ENCODE measurements around the gene LIPC. TPM values are rescaled to one million over a fixed set of nuclear protein-coding genes. Genes with fewer than 3 reads are reported as not detected.

LIPC gene
- total RNA-seq, 4 donors from 2014 or later: 0.28 to 0.51 TPM; not detected in 2

GRCh38 chr15:58545307-58546065, 113.7 kb downstream of the LIPC start:
- Histone ChIP-seq H3K36me3 (no peaks in the 10 kb centered on the region), H3K4me3 (no peak overlapping the region), H3K9me3 (no peaks in the 10 kb centered on the region), H3K27me3 (no peaks in the 10 kb centered on the region), H3K27ac (no peak overlapping the region), H3K4me1 (no peaks in the 10 kb centered on the region)
- intact Hi-C loops (cut with DNase I; ENCODE audit: low total_unique reads): no loop called here
- no peak for DNase-seq
- TF ChIP-seq, protein P1, sequence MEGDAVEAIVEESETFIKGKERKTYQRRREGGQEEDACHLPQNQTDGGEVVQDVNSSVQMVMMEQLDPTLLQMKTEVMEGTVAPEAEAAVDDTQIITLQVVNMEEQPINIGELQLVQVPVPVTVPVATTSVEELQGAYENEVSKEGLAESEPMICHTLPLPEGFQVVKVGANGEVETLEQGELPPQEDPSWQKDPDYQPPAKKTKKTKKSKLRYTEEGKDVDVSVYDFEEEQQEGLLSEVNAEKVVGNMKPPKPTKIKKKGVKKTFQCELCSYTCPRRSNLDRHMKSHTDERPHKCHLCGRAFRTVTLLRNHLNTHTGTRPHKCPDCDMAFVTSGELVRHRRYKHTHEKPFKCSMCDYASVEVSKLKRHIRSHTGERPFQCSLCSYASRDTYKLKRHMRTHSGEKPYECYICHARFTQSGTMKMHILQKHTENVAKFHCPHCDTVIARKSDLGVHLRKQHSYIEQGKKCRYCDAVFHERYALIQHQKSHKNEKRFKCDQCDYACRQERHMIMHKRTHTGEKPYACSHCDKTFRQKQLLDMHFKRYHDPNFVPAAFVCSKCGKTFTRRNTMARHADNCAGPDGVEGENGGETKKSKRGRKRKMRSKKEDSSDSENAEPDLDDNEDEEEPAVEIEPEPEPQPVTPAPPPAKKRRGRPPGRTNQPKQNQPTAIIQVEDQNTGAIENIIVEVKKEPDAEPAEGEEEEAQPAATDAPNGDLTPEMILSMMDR (IDR thresholded peaks at IDR 0.05): no peak
- no peak for TF ChIP-seq POLR2A (IDR thresholded peaks at IDR 0.05)

DNA sequence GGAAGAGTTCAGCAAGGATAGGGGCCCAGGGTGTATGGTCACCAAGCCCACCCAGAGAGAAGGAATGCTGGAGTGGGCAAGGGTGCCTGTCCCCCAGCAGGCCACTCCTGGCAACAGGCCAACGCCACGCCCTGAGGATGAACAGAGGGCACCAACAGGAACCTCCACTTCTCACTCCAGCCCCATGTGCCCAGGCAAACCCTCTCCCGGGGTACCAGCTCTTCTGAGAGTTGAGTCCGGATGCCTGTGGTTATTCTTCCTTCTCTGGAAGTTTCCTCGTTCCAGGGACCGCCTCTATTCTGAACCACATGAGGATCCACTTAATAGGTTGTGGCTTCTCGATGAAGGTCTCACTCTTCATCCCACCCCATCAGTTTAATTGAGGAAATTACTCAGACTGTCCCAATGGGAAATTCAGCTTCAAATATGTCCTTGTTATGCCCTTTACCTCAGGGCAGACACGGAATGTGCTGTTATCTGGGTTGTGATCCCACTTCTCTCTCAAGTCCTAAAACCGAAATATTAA, 114.3 kb downstream of the LIPC start:
- Histone ChIP-seq H3K4me1 (no peaks in the 10 kb centered on the region), H3K27me3 (no peaks in the 10 kb centered on the region), H3K4me3 (no peak overlapping the region), H3K27ac (no peak overlapping the region), H3K36me3 (no peaks in the 10 kb centered on the region), H3K9me3 (no peaks in the 10 kb centered on the region)
- no peak for DNase-seq
- intact Hi-C loops (cut with DNase I; ENCODE audit: low total_unique reads): no loop called here
- TF ChIP-seq, protein P1 (IDR thresholded peaks at IDR 0.05): no peak
- no peak for TF ChIP-seq POLR2A (IDR thresholded peaks at IDR 0.05)

DNA sequence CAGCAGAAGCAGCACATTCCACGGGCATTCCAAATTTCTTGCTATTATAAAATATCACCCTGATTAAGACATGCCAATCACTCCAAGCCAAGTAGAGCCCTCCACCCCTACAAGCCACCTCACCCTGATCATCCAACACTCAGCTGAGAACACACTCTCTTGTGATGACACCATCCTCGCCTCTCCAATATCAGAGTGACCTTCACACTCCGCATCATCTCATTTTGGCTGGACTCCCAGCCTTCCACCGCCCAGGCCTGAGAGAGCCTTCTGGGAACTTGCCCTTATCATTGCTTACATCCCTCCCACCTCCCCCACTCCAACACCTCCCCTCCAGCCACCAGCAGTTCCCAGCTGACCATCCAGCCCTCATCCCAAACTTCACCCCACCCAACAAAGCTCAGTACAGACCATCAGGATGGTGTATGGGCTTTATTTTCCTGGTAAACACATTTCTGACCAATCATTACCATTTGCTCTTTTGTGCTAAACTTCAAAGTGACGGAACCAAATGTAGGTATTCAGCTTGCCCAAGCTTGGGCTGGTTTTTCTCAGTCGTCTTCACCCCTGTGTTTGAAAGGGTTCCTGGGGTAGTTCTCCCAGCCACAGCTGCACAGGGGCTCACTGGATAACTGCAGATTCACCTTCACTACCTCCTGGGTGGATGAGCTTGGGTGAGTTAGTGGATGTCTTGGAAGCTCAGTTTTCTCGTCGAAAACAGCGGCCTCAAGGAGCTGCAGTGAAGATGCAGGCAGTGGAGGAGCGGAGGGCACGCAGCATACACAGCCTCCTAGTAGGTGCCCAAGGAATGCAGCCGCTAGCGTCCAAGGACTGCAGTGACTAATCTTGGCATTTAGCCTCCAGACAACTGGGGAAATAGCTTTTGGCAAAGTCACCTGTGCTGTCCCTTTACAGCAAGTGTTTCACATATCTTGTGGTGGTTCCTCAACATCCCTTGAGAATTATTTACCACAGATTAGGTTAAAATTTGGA, 115.1 kb downstream of the LIPC start:
- H3K4me1 ChIP-seq: no peaks in the 10 kb centered on the region
- H3K4me3 ChIP-seq: no peak overlapping the region
- H3K9me3 ChIP-seq: no peaks in the 10 kb centered on the region
- H3K27me3 ChIP-seq: no peaks in the 10 kb centered on the region
- H3K27ac ChIP-seq: no peak overlapping the region
- DNase-seq: no peak
- H3K36me3 ChIP-seq: no peaks in the 10 kb centered on the region
- no peak for TF ChIP-seq POLR2A (IDR thresholded peaks at IDR 0.05)
- TF ChIP-seq, protein P1 (IDR thresholded peaks at IDR 0.05): no peak
- intact Hi-C loops (cut with DNase I; ENCODE audit: low total_unique reads): no loop called here

DNA sequence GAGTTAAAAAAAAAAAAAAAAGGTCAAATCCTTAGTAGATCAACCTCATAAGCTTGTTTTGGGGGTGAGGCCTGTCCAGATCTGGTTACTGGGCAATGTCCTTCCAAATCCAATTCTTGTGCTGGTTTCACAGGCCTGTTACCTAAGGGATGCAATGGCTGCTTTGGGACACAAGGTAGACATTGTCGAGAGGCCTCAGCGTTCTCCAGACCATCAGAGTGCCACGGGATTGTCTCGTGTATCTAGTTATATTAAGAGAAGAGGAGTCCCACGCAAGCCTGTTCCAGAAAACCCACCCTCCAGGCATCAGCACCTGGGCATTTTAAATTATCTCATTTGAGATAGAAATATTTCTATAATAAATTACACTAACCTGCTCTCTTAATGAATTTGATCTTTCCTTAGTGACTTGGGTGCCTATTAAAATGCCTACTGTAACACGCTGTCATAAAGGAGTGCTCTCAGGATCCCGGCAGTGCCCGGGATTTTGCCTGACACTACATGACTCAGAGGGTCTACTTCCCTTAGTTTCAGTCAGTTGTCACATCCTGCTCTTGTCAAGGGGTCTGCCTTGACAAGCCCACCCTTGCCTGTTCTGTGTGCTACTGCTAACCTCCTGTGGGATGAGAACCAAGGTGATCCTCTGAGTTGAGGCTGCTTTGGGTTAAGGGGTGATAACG, 116.0 kb downstream of the LIPC start:
- Histone ChIP-seq H3K9me3 (no peaks in the 10 kb centered on the region), H3K36me3 (no peaks in the 10 kb centered on the region), H3K4me1 (no peaks in the 10 kb centered on the region), H3K27ac (no peak overlapping the region), H3K4me3 (no peak overlapping the region), H3K27me3 (no peaks in the 10 kb centered on the region)
- DNase-seq: no peak
- intact Hi-C loops (cut with DNase I; ENCODE audit: low total_unique reads): no loop called here
- TF ChIP-seq POLR2A (IDR thresholded peaks at IDR 0.05): no peak

GRCh38 chr15:58548308-58549012, 116.7 kb downstream of the LIPC start:
- no peak for DNase-seq
- no peak overlapping the region for H3K4me3 ChIP-seq
- no peaks in the 10 kb centered on the region for H3K4me1 ChIP-seq
- H3K36me3 ChIP-seq: no peaks in the 10 kb centered on the region
- intact Hi-C loops (cut with DNase I; ENCODE audit: low total_unique reads): no loop called here
- H3K27ac ChIP-seq: no peak overlapping the region
- H3K27me3 ChIP-seq: no peaks in the 10 kb centered on the region
- no peaks in the 10 kb centered on the region for H3K9me3 ChIP-seq
- TF ChIP-seq POLR2A (IDR thresholded peaks at IDR 0.05): no peak
- TF ChIP-seq, protein P1 (IDR thresholded peaks at IDR 0.05): no peak
